GM10847 (cell line): Measurements from ENCODE around the gene KLC1.

ENCODE experiments used
- POLR2A ChIP-seq: IDR thresholded peaks from 2 replicates; pipeline ENCODE4 v1.6.1; 2011; ENCODE audit not compliant: insufficient read length; ENCODE audit errors: extremely low read depth

Gene KLC1

DNA sequence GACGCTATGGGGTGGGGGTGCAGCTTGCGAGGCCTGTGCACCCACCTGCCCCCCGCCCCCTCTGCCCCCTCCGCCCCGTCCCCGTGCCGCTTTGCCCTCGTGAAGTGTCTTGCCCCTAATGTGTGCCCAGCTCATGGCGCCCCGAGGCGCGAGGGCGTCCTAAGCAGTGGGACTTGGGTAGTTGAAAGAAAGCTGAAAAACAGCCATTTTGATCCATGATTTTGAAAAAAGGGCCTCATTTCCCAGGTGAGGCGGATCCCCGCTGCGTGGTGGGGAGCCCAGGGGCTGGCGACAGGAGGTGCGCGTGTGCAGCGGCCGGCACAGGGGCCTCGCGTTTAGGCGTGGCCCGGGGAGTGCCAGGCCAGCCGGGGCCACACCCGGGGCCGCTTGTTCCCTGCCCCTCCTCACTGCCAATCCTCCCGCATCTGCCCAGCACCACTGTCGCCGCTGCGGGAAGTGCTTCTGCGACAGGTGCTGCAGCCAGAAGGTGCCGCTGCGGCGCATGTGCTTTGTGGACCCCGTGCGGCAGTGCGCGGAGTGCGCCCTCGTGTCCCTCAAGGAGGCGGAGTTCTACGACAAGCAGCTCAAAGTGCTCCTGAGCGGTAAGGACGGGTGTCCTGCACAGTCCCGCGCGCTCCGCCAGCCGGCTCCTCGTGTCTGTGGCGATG lies 98.4 kb downstream of the KLC1 start:
- no peak for TF ChIP-seq POLR2A

DNA sequence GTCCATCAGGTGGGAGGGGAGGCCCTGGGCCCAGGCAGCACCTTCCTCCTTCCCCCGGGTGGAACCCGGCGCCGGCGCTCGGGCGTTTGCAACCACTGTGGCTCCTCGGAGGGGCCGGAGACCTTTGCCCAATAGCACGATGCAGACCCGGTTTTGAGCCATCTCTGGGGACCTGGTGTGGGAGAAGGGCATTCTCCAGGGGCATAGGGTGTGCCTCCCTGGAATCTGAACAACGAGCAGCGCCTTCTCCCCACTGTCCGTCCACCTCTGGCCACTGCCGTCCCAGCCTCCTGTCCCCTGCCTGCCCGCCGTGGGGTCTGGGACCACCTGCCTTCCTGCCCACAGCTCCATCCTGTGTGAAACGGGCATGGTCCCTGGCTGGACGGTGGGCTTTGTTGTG lies 99.1 kb downstream of the KLC1 start:
- TF ChIP-seq POLR2A, result no peak

DNA sequence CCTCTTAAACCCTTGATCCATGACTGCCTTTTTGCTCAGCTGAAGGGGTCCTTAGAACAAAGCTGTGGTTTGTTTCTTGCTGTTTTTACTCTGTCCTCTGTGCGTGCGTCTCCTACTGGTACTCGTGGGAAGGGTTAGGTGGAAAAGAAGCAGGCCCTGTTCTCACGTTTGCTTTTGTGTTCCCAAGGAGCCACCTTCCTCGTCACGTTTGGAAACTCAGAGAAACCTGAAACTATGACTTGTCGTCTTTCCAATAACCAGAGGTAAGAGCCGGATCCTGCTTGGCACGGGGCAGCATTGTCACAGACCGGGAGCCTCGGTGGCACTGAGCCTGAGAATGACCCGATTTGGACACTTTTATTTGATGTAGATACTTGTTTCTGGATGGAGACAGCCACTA lies 99.7 kb downstream of the KLC1 start:
- TF ChIP-seq POLR2A, result no peak

DNA sequence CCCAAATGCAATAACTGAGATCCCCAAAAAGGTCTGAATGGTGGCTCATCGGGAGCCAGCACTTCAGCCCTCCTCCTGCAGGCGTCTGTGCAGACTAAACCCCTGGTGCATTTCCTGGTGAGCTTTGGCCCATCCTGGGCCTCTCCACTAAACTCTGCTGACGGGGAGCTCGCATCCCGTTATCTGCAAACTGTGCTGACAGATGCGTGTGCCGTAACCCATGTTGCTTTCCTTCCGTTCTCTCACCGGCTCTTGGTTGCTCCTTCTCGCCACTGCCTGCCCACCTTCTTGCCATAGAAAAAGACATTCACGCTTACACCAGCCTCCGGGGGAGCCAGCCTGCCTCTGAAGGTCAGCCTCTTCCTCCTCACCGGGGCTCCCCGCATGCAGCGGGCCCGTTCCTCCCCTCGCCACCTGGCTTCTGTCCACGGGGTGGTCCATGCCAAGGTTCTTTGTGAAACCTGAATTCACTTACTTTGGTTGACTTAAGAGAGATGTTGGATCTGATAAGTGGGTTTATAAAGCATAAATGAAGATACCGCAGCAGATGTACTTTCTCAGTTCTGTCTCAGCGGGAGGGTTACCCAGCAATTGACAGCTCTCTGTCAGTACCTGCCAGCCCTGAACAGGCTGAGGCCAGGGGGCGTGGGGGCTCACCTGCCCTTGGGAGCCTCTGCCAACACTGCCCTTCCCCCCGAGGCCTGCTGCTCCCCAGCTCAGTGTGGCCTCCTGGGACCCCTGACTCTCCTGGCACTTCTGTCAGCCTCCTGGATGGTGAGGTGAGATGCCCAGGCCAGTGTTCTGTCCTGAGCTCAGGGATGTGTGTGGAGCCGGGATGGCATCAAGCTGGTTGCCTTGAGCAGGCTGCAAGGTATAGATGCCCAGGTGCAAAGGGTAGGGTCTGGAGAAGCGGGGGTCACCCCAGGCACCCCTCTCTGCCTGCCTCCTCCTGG lies 100.8 kb downstream of the KLC1 start:
- no peak for TF ChIP-seq POLR2A

DNA sequence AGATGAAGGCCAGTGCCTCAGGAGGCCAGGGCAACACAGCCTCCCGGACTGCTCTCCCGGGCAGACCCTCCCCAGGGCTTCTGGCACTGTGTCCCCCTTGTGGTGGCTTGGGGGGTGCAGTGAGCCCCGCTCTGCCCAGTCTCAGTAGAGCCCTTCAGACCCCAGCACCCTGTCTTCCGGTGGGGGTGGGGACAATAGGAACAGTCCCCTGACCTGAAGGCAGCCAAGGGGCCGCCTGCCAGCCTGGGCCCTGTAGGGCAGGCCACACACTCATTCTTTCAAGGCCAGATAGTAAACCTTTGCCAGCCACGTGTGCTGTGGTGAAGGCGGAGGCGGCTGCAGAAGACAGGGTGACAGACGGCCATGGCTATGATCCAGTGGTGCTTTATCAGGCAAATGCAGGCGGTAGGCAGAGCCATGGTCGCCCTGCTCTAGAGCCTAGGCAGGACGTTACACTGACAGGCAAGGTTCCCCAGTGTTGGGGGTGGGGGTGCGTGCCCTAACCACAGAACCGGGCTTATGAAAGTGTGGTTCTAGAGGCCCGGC lies 101.6 kb downstream of the KLC1 start:
- no peak for TF ChIP-seq POLR2A

DNA sequence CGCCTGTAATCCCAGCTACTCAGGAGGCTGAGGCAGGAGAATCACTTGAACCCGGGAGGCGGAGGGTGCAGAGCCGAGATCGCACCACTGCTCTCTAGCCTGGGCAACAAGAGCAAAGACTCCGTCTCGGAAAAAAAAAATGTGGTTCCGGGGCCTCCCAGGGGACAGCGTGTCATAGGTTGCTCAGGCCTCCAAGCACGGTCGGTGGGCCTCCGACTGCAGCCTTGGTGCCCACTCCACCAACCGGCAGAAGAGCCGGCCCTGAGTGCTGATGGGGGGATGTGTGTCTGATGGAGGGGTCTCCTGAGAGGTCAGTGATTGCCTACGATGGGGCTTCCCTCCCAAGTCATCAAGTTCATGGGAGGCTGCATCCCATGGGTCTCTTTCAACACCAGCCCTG lies 102.5 kb downstream of the KLC1 start:
- no peak for TF ChIP-seq POLR2A

DNA sequence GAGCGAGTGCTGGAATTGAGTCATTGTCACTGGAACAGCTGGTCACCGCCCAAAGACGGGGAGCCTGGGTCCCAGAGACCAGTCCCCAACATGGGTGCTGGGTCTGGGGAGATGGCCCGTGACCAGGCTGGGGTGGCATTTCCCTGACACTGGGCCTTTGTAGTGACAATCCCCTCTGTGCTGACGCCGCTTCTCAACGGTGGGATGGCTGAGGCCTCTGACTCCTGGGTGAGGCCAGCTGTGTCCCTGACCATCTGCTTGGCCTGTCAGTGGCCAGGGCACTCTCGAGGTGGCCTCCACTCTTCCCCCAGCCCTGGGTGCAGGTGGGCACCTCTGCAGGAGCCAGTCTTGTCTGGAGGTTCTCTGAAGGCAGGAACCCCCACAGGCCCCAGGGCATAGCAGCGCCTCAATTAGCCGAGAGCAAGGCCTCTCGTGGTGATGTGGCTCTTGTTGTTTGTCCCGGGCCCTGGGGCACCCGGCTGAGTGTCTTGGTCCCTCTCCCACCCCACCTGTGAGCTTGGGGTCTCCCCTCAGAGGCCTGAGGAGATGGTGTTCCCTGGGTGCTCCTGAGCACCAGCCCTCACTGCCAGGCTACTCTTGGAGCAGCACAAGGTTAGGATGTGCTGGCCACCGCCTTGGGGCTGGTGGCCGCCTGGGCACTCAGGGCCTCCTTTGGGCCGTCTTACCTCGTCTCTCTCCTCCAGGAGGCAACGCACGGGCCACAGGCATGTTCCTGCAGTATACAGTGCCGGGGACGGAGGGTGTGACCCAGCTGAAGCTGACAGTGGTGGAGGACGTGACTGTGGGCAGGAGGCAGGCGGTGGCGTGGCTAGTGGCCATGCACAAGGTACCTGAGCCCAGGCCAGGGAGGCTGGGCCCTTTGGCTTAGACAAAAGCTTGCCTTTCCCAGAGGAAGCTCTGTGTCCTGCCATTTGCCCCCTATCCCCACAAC lies 103.2 kb downstream of the KLC1 start:
- TF ChIP-seq POLR2A, result no peak

DNA sequence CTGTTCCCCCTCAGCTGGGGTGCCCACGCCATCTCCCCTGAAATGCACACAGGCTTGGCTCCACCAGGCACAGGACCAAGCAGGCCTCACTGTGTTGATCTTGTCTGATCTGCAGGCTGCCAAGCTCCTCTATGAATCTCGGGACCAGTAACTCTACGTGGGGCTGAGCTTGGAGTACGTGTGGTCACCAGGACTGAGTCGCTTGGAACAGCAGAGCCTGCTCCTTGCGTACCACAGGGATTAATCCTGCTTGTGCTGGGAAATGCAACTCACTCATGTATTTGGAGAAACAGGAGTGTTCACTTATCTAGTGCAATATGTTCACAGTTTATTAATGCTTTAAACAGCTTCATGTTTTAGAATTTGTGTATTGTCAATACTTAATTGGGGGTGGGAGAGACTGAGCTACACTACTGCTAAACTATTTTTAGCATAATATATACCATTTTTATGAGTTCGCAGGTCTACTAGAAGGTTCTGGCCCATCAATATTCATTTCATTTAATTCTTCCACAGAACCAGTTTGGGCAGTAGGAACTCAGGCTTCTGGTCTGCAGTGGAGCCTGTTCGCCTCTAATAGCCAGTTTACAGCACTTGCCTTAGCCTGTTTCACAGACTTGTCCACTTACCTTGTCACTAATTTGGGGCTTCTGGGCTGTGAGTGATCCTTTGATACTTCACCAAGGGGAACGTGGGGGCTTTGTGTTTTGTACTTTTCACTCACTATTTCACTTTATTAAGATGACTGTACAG lies 104.0 kb downstream of the KLC1 start:
- TF ChIP-seq POLR2A, result no peak

DNA sequence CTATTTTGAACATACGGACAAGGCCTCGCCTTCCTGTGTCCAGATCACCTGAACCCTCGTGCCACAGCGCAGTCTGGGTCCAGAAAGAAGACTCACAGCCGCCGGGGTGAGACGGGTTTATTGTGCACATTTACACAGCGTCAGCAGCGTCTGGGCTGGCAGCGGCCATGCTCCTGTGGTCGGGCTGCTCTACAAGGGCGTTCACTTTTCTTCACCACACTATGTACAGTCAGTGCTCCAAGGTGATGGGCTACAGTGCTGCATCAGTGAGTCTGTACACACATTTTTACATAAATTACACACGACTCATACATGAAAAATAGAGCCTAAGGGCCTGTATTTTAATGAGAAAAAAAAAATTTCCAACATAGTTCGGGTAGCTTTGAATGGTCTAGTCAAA lies 104.6 kb downstream of the KLC1 start:
- TF ChIP-seq POLR2A, result no peak

DNA sequence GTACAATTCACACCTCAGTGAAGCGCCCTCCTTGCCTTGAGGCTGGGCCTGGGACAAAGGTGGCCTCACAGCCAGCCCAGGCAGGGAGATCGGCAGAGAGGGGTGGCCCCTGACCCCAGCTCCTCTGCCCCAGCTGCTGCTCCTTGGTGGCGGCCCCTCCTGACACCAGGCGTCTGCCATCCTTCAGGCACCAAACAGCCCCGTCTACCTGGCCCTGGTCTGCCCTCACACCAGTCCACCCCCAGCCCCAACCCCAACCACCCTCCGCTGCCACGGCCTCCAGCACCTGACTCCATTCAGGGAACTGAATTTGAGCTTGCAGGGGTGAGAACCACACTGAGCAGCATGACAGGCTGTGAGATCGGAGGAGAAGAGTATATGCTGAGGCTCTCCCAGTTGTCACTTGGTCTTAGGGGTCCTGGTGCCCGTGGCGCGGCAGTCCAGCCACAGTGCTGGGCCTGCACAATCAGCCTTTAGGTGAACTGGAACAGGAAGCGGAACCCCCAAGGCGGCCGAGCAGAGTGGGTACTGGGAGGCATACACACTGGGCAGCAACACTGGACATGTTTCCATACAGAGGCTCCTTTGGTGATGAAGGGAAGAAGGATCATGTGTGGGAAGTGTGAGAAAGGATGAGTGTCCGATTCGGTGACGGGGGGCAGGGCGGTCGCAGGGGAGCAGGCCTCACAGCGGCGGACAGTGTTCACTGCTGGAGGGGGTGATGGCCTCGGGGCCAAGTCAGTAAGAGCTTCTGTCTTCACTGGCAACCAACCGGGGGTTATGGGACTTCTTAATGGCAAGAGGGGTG lies 105.3 kb downstream of the KLC1 start:
- no peak for TF ChIP-seq POLR2A

DNA sequence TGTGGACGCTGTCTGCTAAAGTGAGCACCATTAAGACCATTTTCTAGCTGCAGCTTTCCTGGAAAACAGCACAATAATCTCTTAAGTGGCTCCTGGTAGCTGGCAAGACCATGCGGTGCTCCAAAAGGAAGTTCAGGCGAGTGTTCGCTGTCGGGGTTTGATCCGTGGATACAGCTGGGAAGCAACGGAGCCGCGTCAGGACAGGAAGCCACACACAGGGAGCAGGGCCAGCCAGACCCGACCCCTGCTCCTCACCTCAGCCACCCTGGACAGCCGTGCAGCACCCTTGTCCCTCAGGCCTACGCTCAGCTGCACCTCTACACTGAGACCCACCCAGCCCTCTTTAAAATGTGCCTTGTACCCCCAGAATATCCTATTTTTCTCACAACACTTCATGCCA lies 106.0 kb downstream of the KLC1 start:
- no peak for TF ChIP-seq POLR2A

DNA sequence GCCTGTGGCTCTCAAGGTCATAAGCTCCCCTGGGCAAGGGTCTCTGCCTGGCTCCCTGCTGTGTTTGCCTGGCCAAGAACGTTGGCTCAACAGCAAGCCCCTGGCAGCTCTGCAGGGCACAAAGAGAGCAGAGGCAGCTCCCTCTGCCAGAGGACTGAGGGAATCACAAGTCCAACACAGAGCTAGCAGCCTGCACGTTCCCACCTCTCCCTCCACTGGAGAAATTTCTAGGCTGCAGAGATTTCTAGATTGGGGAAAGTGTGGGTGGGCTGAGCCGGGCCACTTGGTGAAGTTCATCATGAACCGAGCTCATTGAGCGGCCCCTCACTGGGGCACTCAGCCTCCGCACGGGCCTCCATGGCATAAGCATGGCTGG lies 106.4 kb downstream of the KLC1 start:
- no peak for TF ChIP-seq POLR2A

DNA sequence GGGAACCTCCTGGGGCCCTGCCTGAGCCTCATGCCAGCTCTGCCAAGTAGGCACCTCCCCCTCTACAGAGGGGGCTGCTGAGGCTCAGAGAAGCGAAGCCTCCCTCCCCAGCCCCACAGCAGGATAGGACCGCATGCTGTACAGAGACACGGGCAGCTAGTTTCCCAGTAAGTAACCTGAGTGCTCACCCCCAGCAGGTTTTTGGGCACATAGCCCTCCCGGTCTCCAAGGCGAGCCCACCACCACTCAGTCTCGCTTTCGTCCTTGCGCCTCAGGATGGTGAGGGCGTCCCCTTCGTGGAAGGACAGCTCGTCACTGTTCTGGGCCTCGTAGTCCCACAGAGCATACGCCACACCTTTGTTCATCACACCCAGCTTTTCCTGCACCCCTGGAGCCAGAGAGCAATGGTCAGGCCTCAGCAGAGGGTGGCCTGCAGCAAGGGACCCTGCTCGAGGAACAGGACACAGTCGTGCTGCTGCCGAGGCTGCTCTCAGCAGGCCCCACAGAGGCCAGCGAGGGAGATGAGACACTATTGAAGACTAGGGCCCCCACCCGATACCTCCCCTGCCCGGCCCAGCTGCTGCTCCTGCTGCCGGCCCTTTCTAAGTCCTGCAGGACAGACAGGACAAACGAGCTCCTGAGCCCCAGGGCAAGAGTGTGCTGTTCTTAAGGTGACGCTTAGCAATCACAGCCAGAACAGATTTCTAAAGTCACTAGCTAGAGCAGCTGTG lies 107.0 kb downstream of the KLC1 start:
- TF ChIP-seq POLR2A, result no peak
